Thyroid gland (tissue), 4 donors: ENCODE results near the gene OSCAR.

Source experiments
- POLR2A ChIP-seq, 2 donors: fragments of 450-650 bp; IDR thresholded peaks; one replicate each; pipeline ENCODE4 v1.6.1; 2017; ENCODE audit warnings: antibody characterized with exemption in 2 of 2, mild to moderate bottlenecking in 2 of 2, moderate library complexity in 1 of 2
- TF ChIP-seq, protein P1 (sequence below), 6 experiments: fragments of 200-600 bp in 3 of 6; fragments of 450-650 bp in 3 of 6; sonication (generic) in 3 of 6; IDR thresholded peaks; one replicate each; pipeline ENCODE4 v1.5.1; 2016 to 2019; ENCODE audit warnings: antibody characterized with exemption in 6 of 6, mild to moderate bottlenecking in 2 of 6, inconsistent platforms in 1 of 6, moderate library complexity in 1 of 6

DNA sequence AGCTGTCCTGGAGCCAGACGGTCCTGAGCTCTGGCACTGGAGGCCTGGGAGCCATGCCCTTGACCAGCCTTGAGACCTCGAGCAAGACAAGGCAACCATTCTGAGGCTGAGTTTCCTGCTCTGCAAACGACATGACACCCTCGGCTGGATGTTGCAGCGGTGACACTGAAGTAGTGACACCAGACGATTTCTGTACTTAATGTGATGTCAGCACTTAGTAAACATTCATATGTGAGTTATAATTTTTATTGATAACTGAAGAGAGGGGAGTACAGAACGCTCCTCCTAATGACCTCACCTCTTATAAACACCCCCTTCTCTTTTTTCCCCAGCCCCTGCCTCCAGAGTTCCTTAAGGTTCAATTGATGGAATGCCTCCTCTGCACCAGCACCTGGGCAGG, 7.9 kb upstream of the OSCAR start:
- TF ChIP-seq, protein P1, sequence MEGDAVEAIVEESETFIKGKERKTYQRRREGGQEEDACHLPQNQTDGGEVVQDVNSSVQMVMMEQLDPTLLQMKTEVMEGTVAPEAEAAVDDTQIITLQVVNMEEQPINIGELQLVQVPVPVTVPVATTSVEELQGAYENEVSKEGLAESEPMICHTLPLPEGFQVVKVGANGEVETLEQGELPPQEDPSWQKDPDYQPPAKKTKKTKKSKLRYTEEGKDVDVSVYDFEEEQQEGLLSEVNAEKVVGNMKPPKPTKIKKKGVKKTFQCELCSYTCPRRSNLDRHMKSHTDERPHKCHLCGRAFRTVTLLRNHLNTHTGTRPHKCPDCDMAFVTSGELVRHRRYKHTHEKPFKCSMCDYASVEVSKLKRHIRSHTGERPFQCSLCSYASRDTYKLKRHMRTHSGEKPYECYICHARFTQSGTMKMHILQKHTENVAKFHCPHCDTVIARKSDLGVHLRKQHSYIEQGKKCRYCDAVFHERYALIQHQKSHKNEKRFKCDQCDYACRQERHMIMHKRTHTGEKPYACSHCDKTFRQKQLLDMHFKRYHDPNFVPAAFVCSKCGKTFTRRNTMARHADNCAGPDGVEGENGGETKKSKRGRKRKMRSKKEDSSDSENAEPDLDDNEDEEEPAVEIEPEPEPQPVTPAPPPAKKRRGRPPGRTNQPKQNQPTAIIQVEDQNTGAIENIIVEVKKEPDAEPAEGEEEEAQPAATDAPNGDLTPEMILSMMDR (IDR thresholded peaks at IDR 0.05): no peak
- no peak for TF ChIP-seq POLR2A (IDR thresholded peaks at IDR 0.05)
